T47D (cell line): ENCODE data around the gene CALML6.

Experiments used
- DNase-seq, 2 experiments: peaks; one replicate each; pipeline versions ENCODE4 v3.0.0 to v3.0.0-alpha.2; 2011 to 2012; ENCODE audit warnings: low read depth in 1 of 2, low spot score in 1 of 2
- JUND ChIP-seq: IDR thresholded peaks from 2 replicates; pipeline ENCODE4 v1.6.1; 2012; ENCODE audit warnings: low read depth
- in situ Hi-C: cut with HindIII; loops from 2 replicates; pipeline ENCODE4 v1.10.0; 2016; ENCODE audit warnings: low sequenced_read_pairs, low pct_unique_long_range_greater_than_20kb

Gene CALML6

DNA sequence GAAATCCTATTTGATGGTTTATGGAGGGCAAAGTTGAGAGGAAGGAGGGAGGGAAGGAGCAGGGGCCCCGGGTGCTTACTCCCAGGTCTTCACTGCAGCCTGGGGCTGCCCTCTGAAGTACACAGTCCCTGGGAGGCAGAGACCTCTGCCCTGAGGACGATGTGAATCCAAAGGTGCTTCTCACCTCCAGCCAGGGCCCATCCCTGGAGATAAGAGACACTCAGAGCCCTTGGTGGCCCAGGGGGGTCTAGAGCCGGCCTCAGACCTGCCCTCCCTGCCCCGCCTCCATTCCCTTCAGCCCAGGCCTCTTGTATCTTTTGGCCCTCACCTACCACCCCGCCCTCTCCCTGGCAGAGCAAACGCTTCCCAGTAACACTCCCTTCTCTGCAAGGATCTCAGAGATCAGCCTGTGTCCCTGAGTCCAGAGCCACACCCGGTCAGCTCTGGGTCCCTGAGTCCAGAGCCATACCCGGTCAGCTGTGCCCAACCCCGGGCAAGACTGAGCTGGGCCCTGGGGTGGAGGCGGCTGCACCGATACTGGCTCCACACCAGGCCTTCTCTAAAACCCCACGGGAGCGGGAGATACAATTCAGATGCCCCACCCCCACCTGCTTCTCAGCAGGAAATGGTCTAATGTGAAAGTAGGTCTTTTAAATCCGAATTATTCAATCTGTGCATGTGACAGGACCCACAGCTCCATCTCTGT, 20.6 kb upstream of the CALML6 start:
- in situ Hi-C loops = no loop called here
- no peak for TF ChIP-seq JUND
- DNase-seq = no peak

DNA sequence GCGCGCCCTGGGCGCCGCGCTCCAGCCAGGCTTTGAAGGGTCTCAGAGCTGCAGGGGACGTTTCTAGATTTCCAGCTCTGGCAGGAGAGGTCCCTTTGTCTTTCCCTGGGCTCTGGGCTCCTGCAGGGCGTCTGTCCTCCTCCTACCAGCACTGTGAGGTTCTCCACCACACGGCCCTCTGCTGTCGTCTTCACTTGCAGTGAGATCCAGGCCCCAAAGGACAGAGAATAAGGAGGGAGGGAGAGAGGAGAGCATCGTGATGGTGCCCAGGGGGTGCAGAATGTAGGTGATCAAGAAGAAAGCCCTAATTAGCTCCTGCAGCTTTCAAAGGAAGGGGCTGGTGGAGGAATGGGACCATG, 20.0 kb upstream of the CALML6 start:
- DNase-seq = no peak
- TF ChIP-seq JUND = no peak
- in situ Hi-C loops = no loop called here

- no peak for TF ChIP-seq JUND
- in situ Hi-C loops = no loop called here
Measured at GRCh38 chr1:1895456-1896336, 19.4 kb upstream of the CALML6 start.

GRCh38 chr1:1898246-1898933, 16.7 kb upstream of the CALML6 start:
- DNase-seq = no peak
- in situ Hi-C loops = no loop called here
- no peak for TF ChIP-seq JUND

More at GRCh38 chr1:1895456-1896336, 19.4 kb upstream of the CALML6 start:
- no peak for DNase-seq

DNA sequence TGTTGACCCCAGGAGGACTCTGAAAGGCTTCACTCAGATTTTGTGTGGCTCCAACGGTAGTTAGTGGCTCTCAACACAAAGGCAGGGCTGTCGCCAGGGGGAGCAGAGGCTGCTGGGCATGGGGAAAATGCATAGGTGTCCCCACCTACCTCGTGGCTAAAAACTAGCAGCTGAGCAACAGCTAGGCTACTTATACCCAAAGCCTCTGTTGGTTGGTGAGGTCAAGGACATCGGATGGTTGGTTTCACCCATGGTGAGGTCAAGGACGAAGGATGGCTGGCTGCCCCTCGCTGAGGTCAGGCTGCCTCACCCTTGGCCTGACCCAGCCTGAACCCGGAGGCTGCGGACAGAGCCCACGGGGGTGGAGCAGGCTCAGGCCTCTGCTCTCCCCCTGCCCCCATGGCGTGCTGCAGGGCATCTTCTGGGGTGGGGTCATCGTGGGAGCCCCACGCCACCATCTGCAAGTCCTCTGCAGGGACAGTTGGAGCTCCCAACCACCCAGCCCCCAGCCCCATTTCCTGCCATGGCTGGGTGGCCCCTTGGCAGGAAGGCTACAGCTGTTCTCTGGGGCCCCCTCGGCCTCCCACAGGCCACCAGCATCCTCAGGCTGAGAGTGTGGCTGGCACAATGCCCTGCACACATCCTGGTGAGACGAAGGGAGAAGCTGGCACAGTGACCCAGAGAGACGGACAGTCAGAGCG, 15.6 kb upstream of the CALML6 start:
- peak in 1 of 2 experiments; percentile 30 for DNase-seq
- TF ChIP-seq JUND = no peak
- in situ Hi-C loops = no loop called here

DNA sequence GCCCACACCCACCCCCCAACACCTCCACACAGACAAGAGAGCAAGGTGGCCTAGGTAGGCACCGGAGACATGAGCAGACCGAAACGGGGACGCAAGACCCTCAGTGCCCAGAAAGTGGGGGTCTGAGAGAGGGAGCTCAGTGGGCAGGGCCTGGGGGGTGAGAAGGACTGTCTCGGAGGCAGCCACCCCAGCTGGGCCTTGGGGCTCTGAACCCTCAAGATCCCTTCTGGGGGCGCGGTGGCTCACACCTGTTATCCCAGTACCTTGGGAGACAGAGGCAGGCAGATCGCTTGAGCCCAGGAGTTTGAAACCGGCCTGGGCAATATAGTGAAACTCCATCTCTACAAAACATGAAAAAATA, 15.1 kb upstream of the CALML6 start:
- TF ChIP-seq JUND = no peak
- in situ Hi-C loops = no loop called here
- no peak for DNase-seq

- TF ChIP-seq JUND = no peak
- no peak for DNase-seq
- in situ Hi-C loops = no loop called here
Measured at GRCh38 chr1:1900883-1901640, 14.0 kb upstream of the CALML6 start.

DNA sequence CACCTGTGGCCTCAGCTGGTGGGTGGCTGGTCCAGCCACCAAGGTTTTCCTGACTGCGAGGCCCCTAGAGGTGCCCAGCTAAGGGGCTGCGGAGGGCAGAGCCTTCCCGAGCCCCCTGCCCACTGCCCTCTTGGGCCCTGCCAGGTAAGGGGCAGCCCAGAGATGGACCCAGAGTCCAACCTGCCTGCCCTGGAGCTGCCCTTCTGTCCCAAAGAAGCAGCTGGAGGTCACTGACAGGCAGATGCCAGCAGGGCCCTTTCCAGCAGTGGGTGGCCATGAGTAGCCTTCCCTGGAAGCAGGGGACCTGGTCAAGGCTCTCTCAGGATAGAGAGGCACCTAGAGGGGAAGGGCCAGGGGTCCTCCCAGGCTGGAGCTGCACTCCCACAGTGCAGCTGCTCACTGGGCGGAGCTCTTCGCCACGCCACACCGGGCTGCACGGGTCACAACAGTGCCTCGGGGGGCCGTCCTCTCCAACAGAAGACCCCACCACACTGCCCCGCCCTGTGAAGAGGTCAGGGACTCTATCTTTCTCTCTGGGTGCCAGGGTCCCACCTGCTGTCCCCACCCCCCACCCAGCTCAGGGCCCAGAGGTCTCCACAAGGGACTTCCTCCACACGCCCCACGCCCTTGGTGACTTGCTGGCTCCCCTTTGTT, 13.3 kb upstream of the CALML6 start:
- TF ChIP-seq JUND = no peak
- DNase-seq = no peak
- in situ Hi-C loops = no loop called here

- in situ Hi-C loops = no loop called here
- DNase-seq = no peak
- TF ChIP-seq JUND = no peak
Measured at GRCh38 chr1:1903224-1903623, 11.8 kb upstream of the CALML6 start.

DNA sequence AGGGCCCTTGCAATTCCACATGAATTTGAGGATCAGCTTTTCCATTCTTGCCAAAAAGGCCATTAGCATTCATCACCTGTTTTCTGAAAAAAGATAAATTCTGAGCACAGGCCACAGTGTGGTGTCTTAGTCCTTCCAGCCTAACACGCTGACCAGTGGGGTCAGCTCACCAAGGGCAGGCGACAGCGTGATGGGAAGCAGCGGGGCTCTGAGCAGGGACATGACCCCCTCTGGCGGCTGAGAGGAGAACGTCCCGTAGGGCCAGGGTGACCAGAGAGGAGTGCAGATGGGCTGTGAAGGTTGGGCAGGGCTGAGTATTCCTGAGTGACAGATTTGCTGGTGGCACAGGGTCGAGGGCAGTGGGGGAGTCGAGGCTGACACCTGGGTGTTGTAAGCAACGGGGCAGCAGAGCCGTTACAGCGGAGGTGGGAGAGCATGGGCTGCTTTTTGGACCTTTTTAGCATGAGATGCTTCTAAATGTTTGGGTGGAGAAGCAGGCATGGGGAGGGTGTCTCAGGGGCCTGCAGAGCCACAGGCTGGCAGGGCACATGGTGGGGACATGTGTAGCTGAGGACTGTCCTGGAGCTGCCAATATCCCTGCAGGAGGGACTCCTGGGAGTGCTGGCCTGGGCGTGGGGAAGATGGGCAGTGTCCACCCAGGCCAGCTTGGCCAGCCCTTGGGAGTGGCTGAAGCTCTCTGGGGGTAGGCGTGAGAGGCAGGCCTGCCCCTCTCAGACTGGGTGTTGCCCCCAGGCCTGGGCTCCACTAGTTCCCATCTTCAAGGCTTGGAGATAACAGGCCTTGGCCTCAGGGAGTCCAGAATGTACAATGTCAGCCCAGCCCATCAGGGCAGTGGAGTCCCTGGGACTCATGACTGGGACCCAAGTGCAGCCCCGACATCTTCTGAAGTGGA, 8.6 kb upstream of the CALML6 start:
- peak; percentile 78 to 83 for DNase-seq
- no peak for TF ChIP-seq JUND
- in situ Hi-C loops = no loop called here
